ENCODE results near the gene CHCT1. TPM values are rescaled to one million over a fixed set of nuclear protein-coding genes. Genes with fewer than 3 reads are reported as not detected.

CHCT1 gene
- total RNA-seq, 1 donor: not detected

GRCh38 chr17:60435244-60436167, 13.2 kb downstream of the CHCT1 start:
- TF ChIP-seq, protein P1, sequence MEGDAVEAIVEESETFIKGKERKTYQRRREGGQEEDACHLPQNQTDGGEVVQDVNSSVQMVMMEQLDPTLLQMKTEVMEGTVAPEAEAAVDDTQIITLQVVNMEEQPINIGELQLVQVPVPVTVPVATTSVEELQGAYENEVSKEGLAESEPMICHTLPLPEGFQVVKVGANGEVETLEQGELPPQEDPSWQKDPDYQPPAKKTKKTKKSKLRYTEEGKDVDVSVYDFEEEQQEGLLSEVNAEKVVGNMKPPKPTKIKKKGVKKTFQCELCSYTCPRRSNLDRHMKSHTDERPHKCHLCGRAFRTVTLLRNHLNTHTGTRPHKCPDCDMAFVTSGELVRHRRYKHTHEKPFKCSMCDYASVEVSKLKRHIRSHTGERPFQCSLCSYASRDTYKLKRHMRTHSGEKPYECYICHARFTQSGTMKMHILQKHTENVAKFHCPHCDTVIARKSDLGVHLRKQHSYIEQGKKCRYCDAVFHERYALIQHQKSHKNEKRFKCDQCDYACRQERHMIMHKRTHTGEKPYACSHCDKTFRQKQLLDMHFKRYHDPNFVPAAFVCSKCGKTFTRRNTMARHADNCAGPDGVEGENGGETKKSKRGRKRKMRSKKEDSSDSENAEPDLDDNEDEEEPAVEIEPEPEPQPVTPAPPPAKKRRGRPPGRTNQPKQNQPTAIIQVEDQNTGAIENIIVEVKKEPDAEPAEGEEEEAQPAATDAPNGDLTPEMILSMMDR (IDR thresholded peaks at IDR 0.05; ENCODE audit: insufficient read depth, low read depth, low read length): peak; percentile 93
- DNase-seq (ENCODE audit: low read depth): peak; percentile 90
- H3K4me3 ChIP-seq (ENCODE audit: low read depth, low read length): no peak overlapping the region

DNA sequence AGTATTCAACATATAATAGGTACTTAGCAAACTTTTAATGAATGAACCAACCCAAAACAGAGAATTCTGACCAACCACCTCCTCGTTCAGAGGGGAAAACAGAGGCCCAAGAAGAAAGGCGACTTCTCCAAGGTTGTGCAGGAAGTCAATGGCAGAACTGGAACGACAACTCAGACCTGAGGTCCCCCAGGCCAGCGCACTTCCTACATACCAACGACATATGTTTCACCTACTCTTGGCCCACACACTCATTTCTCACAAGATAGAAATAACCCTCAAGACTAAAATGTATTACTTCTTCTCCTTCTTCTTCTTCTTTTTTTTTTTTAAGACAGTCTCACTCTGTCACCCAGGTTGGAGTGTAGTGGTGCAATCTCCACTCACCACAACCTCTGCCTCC, 14.4 kb downstream of the CHCT1 start:
- TF ChIP-seq, protein P1 (IDR thresholded peaks at IDR 0.05; ENCODE audit: insufficient read depth, low read depth, low read length): no peak

DNA sequence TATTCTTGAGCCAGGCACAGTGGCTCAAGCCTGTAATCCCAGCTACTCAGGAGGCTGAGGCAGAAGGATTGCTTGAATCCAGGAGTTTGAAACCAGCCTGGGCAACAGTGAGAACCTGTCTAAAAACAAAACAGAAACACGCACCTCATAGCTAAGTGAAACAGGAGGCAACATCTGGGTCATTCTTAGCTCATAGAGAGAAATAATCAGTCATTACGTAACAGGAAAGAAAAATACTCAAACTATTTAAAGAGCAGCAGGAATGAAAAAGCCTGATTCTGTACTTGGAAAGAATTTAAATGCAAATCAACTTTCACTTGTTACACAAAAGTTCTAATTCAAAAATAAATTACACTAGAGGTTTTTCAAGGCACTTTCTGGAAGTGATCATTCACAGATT, 17.2 kb downstream of the CHCT1 start:
- no peak overlapping the region for H3K4me3 ChIP-seq (ENCODE audit: low read depth, low read length)
- TF ChIP-seq, protein P1 (IDR thresholded peaks at IDR 0.05; ENCODE audit: insufficient read depth, low read depth, low read length): no peak
- DNase-seq (ENCODE audit: low read depth): peak; percentile 60

More for the DNA sequence above, 14.4 kb downstream of the CHCT1 start:
- DNase-seq (ENCODE audit: low read depth): no peak
- no peak overlapping the region for H3K4me3 ChIP-seq (ENCODE audit: low read depth, low read length)

- TF ChIP-seq, protein P1 (IDR thresholded peaks at IDR 0.05; ENCODE audit: insufficient read depth, low read depth, low read length): no peak
- no peak overlapping the region for H3K4me3 ChIP-seq (ENCODE audit: low read depth, low read length)
- peak; percentile 46 for DNase-seq (ENCODE audit: low read depth)
Measured at GRCh38 chr17:60442271-60443173, 20.2 kb downstream of the CHCT1 start.

GRCh38 chr17:60443713-60444112, 21.4 kb downstream of the CHCT1 start:
- TF ChIP-seq, protein P1 (IDR thresholded peaks at IDR 0.05; ENCODE audit: insufficient read depth, low read depth, low read length): no peak
- H3K4me3 ChIP-seq (ENCODE audit: low read depth, low read length): no peak overlapping the region
- DNase-seq (ENCODE audit: low read depth): no peak

DNA sequence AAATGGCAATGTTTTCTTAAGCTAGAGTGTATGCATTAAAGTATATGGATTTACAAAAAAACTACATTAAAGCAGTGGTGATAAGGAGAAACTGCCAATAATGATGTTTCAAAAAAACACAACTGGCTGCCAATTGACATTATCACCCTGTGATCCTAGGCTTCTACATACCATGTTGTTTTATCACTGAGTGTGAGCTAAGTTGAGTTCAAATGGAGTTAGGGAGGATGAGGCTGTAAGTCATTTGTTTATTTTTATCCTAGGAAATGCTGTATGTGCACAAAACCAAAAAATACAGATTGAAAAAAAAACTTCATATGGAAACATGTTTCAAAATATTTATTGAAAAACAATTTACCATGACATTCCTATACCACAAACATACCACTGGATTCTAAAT, 22.9 kb downstream of the CHCT1 start:
- TF ChIP-seq, protein P1 (IDR thresholded peaks at IDR 0.05; ENCODE audit: insufficient read depth, low read depth, low read length): no peak
- no peak for DNase-seq (ENCODE audit: low read depth)

More for the DNA sequence above, 22.9 kb downstream of the CHCT1 start:
- no peak overlapping the region for H3K4me3 ChIP-seq (ENCODE audit: low read depth, low read length)
